OCI-LY7 (cell line): ENCODE results near the gene GALNT2. TPM values are rescaled to one million over a fixed set of nuclear protein-coding genes. Genes with fewer than 3 reads are reported as not detected.

ENCODE experiments used
- BruUV-seq: library from RNA; stranded (reverse); fragments of 400-500 nt; replicated peaks from 2 replicates; lab custom pipeline; 2021; lab: Mats Ljungman, UMichigan
- CTCF ChIA-PET: fragments of 300-600 bp; sonication (Branson Sonifier 250); formaldehyde crosslinking; loops from one replicate; lab custom pipeline; 2022; ENCODE audit warnings: antibody characterized with exemption; ENCODE audit not compliant: unreplicated experiment; lab: Charles Lee
- POLR2A ChIA-PET: fragments of 300-600 bp; sonication (Branson Sonifier 250); formaldehyde crosslinking; loops from one replicate; lab custom pipeline; 2022; ENCODE audit warnings: antibody characterized with exemption; lab: Charles Lee
- DNase-seq: peaks from one replicate; pipeline ENCODE4 v3.0.0-alpha.2; 2015; ENCODE audit warnings: low spot score
- H2AFZ ChIP-seq: fragments of 200-600 bp; sonication (generic), shearing (Covaris generic); 2 replicates; pipeline ENCODE4 v1.6.1; 2014; ENCODE audit warnings: mild to moderate bottlenecking, antibody characterized with exemption, low read length, moderate library complexity
- H3K27ac ChIP-seq: fragments of 200-600 bp; sonication (generic); 2 replicates; pipeline ENCODE4 v1.5.1; 2014; ENCODE audit warnings: mixed run types, low read depth, mild to moderate bottlenecking, moderate library complexity, low read length, inconsistent platforms; ENCODE audit not compliant: poor library complexity, severe bottlenecking
- H3K36me3 ChIP-seq: fragments of 200-600 bp; sonication (generic); 2 replicates; pipeline ENCODE4 v1.6.1; 2014; ENCODE audit warnings: mild to moderate bottlenecking, antibody characterized with exemption, low read length, moderate library complexity, mixed read lengths; ENCODE audit not compliant: insufficient read depth
- H3K4me1 ChIP-seq: fragments of 200-600 bp; sonication (generic); 2 replicates; pipeline ENCODE4 v1.5.1; 2014; ENCODE audit warnings: mild to moderate bottlenecking, low read length; ENCODE audit not compliant: insufficient read depth, poor library complexity, severe bottlenecking
- H3K4me2 ChIP-seq: fragments of 200-600 bp; sonication (generic); 2 replicates; pipeline ENCODE4 v1.6.1; 2014; ENCODE audit warnings: mild to moderate bottlenecking, low read length
- H3K4me3 ChIP-seq: fragments of 200-600 bp; sonication (generic); 2 replicates; pipeline ENCODE4 v1.5.1; 2014; ENCODE audit warnings: mild to moderate bottlenecking, low read depth, low read length; ENCODE audit not compliant: poor library complexity, severe bottlenecking
- H3K79me2 ChIP-seq: fragments of 200-600 bp; sonication (generic); 2 replicates; pipeline ENCODE4 v1.6.1; 2016; ENCODE audit warnings: low read depth, mild to moderate bottlenecking, low read length, moderate library complexity, mixed read lengths; ENCODE audit not compliant: insufficient read depth
- H3K9me2 ChIP-seq: fragments of 200-600 bp; sonication (generic); 2 replicates; pipeline ENCODE4 v1.6.1; 2016; ENCODE audit warnings: mild to moderate bottlenecking, low read length, mixed read lengths; ENCODE audit not compliant: insufficient read depth
- H3K9me3 ChIP-seq: fragments of 200-600 bp; sonication (generic); 2 replicates; pipeline ENCODE4 v1.6.1; 2014; ENCODE audit warnings: mild to moderate bottlenecking, mixed run types, low read length, mixed read lengths
- H4K20me1 ChIP-seq: fragments of 200-600 bp; sonication (generic); 2 replicates; pipeline ENCODE4 v1.6.1; 2014; ENCODE audit warnings: mild to moderate bottlenecking, antibody characterized with exemption, low read length, moderate library complexity, mixed read lengths; ENCODE audit not compliant: insufficient read depth
- CTCF ChIP-seq: fragments of 200-600 bp; sonication (generic); conservative IDR thresholded peaks from 2 replicates; pipeline ENCODE4 v1.5.1; 2014; ENCODE audit warnings: mild to moderate bottlenecking, antibody characterized with exemption, low read length, moderate library complexity, mixed read lengths
- EZH2phosphoT487 ChIP-seq: fragments of 200-600 bp; sonication (generic); IDR thresholded peaks from 2 replicates; pipeline ENCODE4 v1.6.1; 2018; ENCODE audit warnings: low read depth, borderline replicate concordance, mild to moderate bottlenecking, mixed run types, antibody characterized with exemption, low read length, moderate library complexity, mixed read lengths
- intact Hi-C: fragments of 100-400 bp; cut with micrococcal nuclease; formaldehyde crosslinking; loops from one replicate; pipeline ENCODE4 v1.10.0; 2022; ENCODE audit not compliant: unreplicated experiment
- total RNA-seq, 2 experiments: library from RNA; depleted of rRNA in 1 of 2; stranded (reverse); fragments of >200 nt in 1 of 2; shearing (Covaris generic) in 1 of 2; gene quantifications; 2 replicates each; pipeline ENCODE4 v1.2.3, GENCODE V29; 2014 to 2022

Gene GALNT2
- total RNA-seq, 2 experiments from 2014 or later = 29.9 to 67.3 TPM

- POLR2A ChIA-PET = interaction anchor here (1.6 kb wide), 1 partner anchor 10 kb away, joined by 4 read pairs; no protein-coding TSS in a partner anchor
- H3K4me3 ChIP-seq = no peak overlapping the region
- intact Hi-C loops = no loop called here
- CTCF ChIA-PET = no interaction called here
- DNase-seq = no peak
- no peak overlapping the region for H3K4me2 ChIP-seq
- peaks cover 18% of the 10 kb centered on the region; the same call in 1 of the 2 replicates for H3K79me2 ChIP-seq
- H3K36me3 ChIP-seq = no peaks in the 10 kb centered on the region
- TF ChIP-seq CTCF = no peak
- TF ChIP-seq EZH2phosphoT487 = no peak
- no peaks in the 10 kb centered on the region for H3K9me3 ChIP-seq
- H4K20me1 ChIP-seq = peaks cover 4% of the 10 kb centered on the region; the same call in 1 of the 2 replicates
- no peaks in the 10 kb centered on the region for H3K9me2 ChIP-seq
- no TSS peak for BruUV-seq
- H3K4me1 ChIP-seq = peaks cover 43% of the 10 kb centered on the region
- no peak overlapping the region for H2AFZ ChIP-seq
- no peak overlapping the region for H3K27ac ChIP-seq
Observed at GRCh38 chr1:230100932-230101331, 33.9 kb downstream of the GALNT2 start.

GRCh38 chr1:230101556-230101955 is 34.5 kb downstream of the GALNT2 start:
- H3K9me2 ChIP-seq = no peaks in the 10 kb centered on the region
- H3K4me2 ChIP-seq = no peak overlapping the region
- BruUV-seq = no TSS peak
- intact Hi-C loops = no loop called here
- H3K79me2 ChIP-seq = peaks cover 22% of the 10 kb centered on the region; the same call in 1 of the 2 replicates
- no peaks in the 10 kb centered on the region for H3K36me3 ChIP-seq
- H4K20me1 ChIP-seq = peaks cover 1% of the 10 kb centered on the region; the same call in 1 of the 2 replicates
- ChIA-PET POLR2A (interaction anchor here (1.6 to 3.3 kb wide), 2 partner anchors 11 kb away, joined by 4 to 10 read pairs; no protein-coding TSS in a partner anchor), CTCF (no interaction called here)
- no peak overlapping the region for H3K4me3 ChIP-seq
- peaks cover 49% of the 10 kb centered on the region for H3K4me1 ChIP-seq
- no peak overlapping the region for H3K27ac ChIP-seq
- no peak overlapping the region for H2AFZ ChIP-seq
- no peak for DNase-seq
- TF ChIP-seq CTCF (no peak), EZH2phosphoT487 (no peak)
- H3K9me3 ChIP-seq = no peaks in the 10 kb centered on the region

GRCh38 chr1:230102046-230102445 is 35.0 kb downstream of the GALNT2 start:
- peaks cover 27% of the 10 kb centered on the region; the same call in 1 of the 2 replicates for H3K79me2 ChIP-seq
- POLR2A ChIA-PET = interaction anchor here (1.6 to 3.3 kb wide), 2 partner anchors 11 kb away, joined by 4 to 10 read pairs; no protein-coding TSS in a partner anchor
- BruUV-seq = no TSS peak

More at GRCh38 chr1:230102046-230102445, 35.0 kb downstream of the GALNT2 start:
- H3K4me2 ChIP-seq = no peak overlapping the region
- H3K4me3 ChIP-seq = no peak overlapping the region
- H3K9me3 ChIP-seq = no peaks in the 10 kb centered on the region
- H3K36me3 ChIP-seq = no peaks in the 10 kb centered on the region
- no peak for TF ChIP-seq EZH2phosphoT487
- TF ChIP-seq CTCF = no peak
- CTCF ChIA-PET = no interaction called here
- intact Hi-C loops = no loop called here
- H3K9me2 ChIP-seq = no peaks in the 10 kb centered on the region
- H3K4me1 ChIP-seq = peaks cover 54% of the 10 kb centered on the region
- no peak overlapping the region for H2AFZ ChIP-seq
- no peaks in the 10 kb centered on the region; the same call in 1 of the 2 replicates for H4K20me1 ChIP-seq
- DNase-seq = no peak
- H3K27ac ChIP-seq = no peak overlapping the region
